GM19239 (cell line): ENCODE data around the gene C1orf87.

Source experiments
- DNase-seq: peaks from one replicate; pipeline ENCODE4 v3.0.0; 2011; ENCODE audit warnings: low spot score; ENCODE audit not compliant: insufficient read length
- FAIRE-seq: peaks from 2 replicates; lab custom pipeline; 2011; peaks lifted over from hg19 to GRCh38; lab: Jason Lieb, UNC

C1orf87 gene

GRCh38 chr1:60065199-60065598 lies 8.4 kb downstream of the C1orf87 start:
- no peak for FAIRE-seq
- DNase-seq = no peak

GRCh38 chr1:60063561-60063960 lies 10.0 kb downstream of the C1orf87 start:
- DNase-seq (no peak), FAIRE-seq (no peak)

- DNase-seq (no peak), FAIRE-seq (no peak)
Observed at GRCh38 chr1:60059468-60059867, 14.1 kb downstream of the C1orf87 start.

- FAIRE-seq (no peak), DNase-seq (no peak)
Observed at GRCh38 chr1:60055336-60055735, 18.2 kb downstream of the C1orf87 start.

- no peak for FAIRE-seq
Observed at GRCh38 chr1:60054374-60054773, 19.2 kb downstream of the C1orf87 start.

GRCh38 chr1:60052601-60053000 lies 21.0 kb downstream of the C1orf87 start:
- no peak for DNase-seq
- no peak for FAIRE-seq

More at GRCh38 chr1:60054374-60054773, 19.2 kb downstream of the C1orf87 start:
- no peak for DNase-seq

- DNase-seq = no peak
- FAIRE-seq = no peak
Observed at GRCh38 chr1:60051191-60051590, 22.4 kb downstream of the C1orf87 start.

- no peak for DNase-seq
- no peak for FAIRE-seq
Observed at GRCh38 chr1:60049188-60049587, 24.4 kb downstream of the C1orf87 start.

GRCh38 chr1:60044881-60045280 lies 28.7 kb downstream of the C1orf87 start:
- FAIRE-seq = no peak
- DNase-seq = no peak

- no peak for DNase-seq
- FAIRE-seq = no peak
Observed at GRCh38 chr1:60041783-60042182, 31.8 kb downstream of the C1orf87 start.

- DNase-seq (no peak), FAIRE-seq (no peak)
Observed at GRCh38 chr1:60037669-60038068, 35.9 kb downstream of the C1orf87 start.

- no peak for DNase-seq
- no peak for FAIRE-seq
Observed at GRCh38 chr1:60036856-60037460, 36.6 kb downstream of the C1orf87 start.

GRCh38 chr1:60035921-60036320 lies 37.6 kb downstream of the C1orf87 start:
- no peak for FAIRE-seq

GRCh38 chr1:60034999-60035398 lies 38.6 kb downstream of the C1orf87 start:
- DNase-seq = no peak
- FAIRE-seq = no peak

More at GRCh38 chr1:60035921-60036320, 37.6 kb downstream of the C1orf87 start:
- no peak for DNase-seq

GRCh38 chr1:60033066-60033465 lies 40.5 kb downstream of the C1orf87 start:
- no peak for FAIRE-seq
- DNase-seq = no peak

- no peak for FAIRE-seq
- no peak for DNase-seq
Observed at GRCh38 chr1:60031146-60031545, 42.4 kb downstream of the C1orf87 start.

GRCh38 chr1:60025552-60025951 lies 48.0 kb downstream of the C1orf87 start:
- DNase-seq (no peak), FAIRE-seq (no peak)

GRCh38 chr1:60017508-60018205 lies 55.9 kb downstream of the C1orf87 start:
- no peak for FAIRE-seq
- DNase-seq = no peak

- DNase-seq (no peak), FAIRE-seq (no peak)
Observed at GRCh38 chr1:60010690-60011089, 62.9 kb downstream of the C1orf87 start.

GRCh38 chr1:60008500-60008899 lies 65.1 kb downstream of the C1orf87 start:
- FAIRE-seq (no peak), DNase-seq (no peak)

- no peak for FAIRE-seq
- DNase-seq = no peak
Observed at GRCh38 chr1:60000625-60001024, 72.9 kb downstream of the C1orf87 start.

- FAIRE-seq (no peak), DNase-seq (no peak)
Observed at GRCh38 chr1:59999746-60000145, 73.8 kb downstream of the C1orf87 start.
